RPMI7951 (cell line): ENCODE data around the gene CDK15. TPM values are rescaled to one million over a fixed set of nuclear protein-coding genes. Genes with fewer than 3 reads are reported as not detected.

Source experiments
- DNase-seq: peaks from one replicate; pipeline ENCODE4 v3.0.0-alpha.2; 2012; ENCODE audit warnings: low read depth
- total RNA-seq: library from RNA; depleted of rRNA; stranded (reverse); fragments of >200 nt; shearing (Covaris generic); gene quantifications from 2 replicates; pipeline ENCODE4 v1.2.3, GENCODE V29; 2014

CDK15 gene
- total RNA-seq, 1 experiment from 2014 or later, result 67.0 TPM

- DNase-seq, result no peak
Measured at GRCh38 chr2:201866643-201867473, 60.5 kb downstream of the CDK15 start.

GRCh38 chr2:201871471-201871870 lies 65.1 kb downstream of the CDK15 start:
- DNase-seq, result no peak

- DNase-seq, result no peak
Measured at GRCh38 chr2:201872591-201872990, 66.3 kb downstream of the CDK15 start.

- DNase-seq, result no peak
Measured at GRCh38 chr2:201879996-201880395, 73.7 kb downstream of the CDK15 start.

GRCh38 chr2:201880579-201880978 lies 74.2 kb downstream of the CDK15 start:
- peak; percentile 83 for DNase-seq

GRCh38 chr2:201880993-201881611 lies 74.8 kb downstream of the CDK15 start:
- DNase-seq, result peak; percentile 77

GRCh38 chr2:201881741-201882140 lies 75.4 kb downstream of the CDK15 start:
- no peak for DNase-seq

GRCh38 chr2:201882353-201883090 lies 76.2 kb downstream of the CDK15 start:
- DNase-seq, result peak; percentile 91

GRCh38 chr2:201883606-201884369 lies 77.5 kb downstream of the CDK15 start:
- peak; percentile 70 for DNase-seq

GRCh38 chr2:201886504-201886903 lies 80.2 kb downstream of the CDK15 start:
- DNase-seq, result peak; percentile 48

GRCh38 chr2:201887773-201888425 lies 81.6 kb downstream of the CDK15 start:
- no peak for DNase-seq

GRCh38 chr2:201888426-201888800 lies 82.1 kb downstream of the CDK15 start:
- DNase-seq, result no peak

- no peak for DNase-seq
Measured at GRCh38 chr2:201890453-201890852, 84.1 kb downstream of the CDK15 start.

- DNase-seq, result peak; percentile 86
Measured at GRCh38 chr2:201891676-201892075, 85.3 kb downstream of the CDK15 start.

- no peak for DNase-seq
Measured at GRCh38 chr2:201892516-201892915, 86.2 kb downstream of the CDK15 start.

- peak; percentile 51 for DNase-seq
Measured at GRCh38 chr2:201900362-201900761, 94.0 kb downstream of the CDK15 start.

- no peak for DNase-seq
Measured at GRCh38 chr2:201901786-201902185, 95.4 kb downstream of the CDK15 start.

GRCh38 chr2:201904538-201905420 lies 98.4 kb downstream of the CDK15 start:
- peak; percentile 46 for DNase-seq

- no peak for DNase-seq
Measured at GRCh38 chr2:201906777-201907562, 100.6 kb downstream of the CDK15 start.

GRCh38 chr2:201907563-201907881 lies 101.2 kb downstream of the CDK15 start:
- no peak for DNase-seq
